Activated CD4-positive, alpha-beta T cell treated with anti-CD3 and anti-CD28 coated beads, Interleukin-2, amount 10 ng/mL, durations not matched to agents 7 days and 5 days (primary cell): Measurements from ENCODE around the gene KRTAP10-12. TPM values are rescaled to one million over a fixed set of nuclear protein-coding genes. Genes with fewer than 3 reads are reported as not detected.

Source experiments
- CTCF ChIA-PET: fragments of 350-600 bp; sonication (Branson Sonifier 250); formaldehyde crosslinking; loops from one replicate; lab custom pipeline; 2021; ENCODE audit warnings: antibody characterized with exemption; lab: Charles Lee
- POLR2A ChIA-PET: fragments of 350-600 bp; sonication (Branson Sonifier 250); formaldehyde crosslinking; loops from one replicate; lab custom pipeline; 2021; ENCODE audit warnings: antibody characterized with exemption; lab: Charles Lee
- DNase-seq: peaks from one replicate; pipeline ENCODE4 v3.0.0-alpha.2; 2020
- H3K27ac Mint-ChIP-seq: one replicate; pipeline ENCODE4 v1.8.0; 2021; ENCODE audit warnings: mild to moderate bottlenecking, moderate library complexity, mixed read lengths
- H3K27me3 Mint-ChIP-seq: one replicate; pipeline ENCODE4 v1.8.0; 2021; ENCODE audit warnings: mixed read lengths
- H3K36me3 Mint-ChIP-seq: one replicate; pipeline ENCODE4 v1.8.0; 2021; ENCODE audit warnings: low read depth, mixed read lengths
- H3K4me1 Mint-ChIP-seq: one replicate; pipeline ENCODE4 v1.8.0; 2021; ENCODE audit warnings: mixed read lengths
- H3K4me3 Mint-ChIP-seq: one replicate; pipeline ENCODE4 v1.8.0; 2021; ENCODE audit warnings: mild to moderate bottlenecking, moderate library complexity, mixed read lengths
- H3K9me3 Mint-ChIP-seq: one replicate; pipeline ENCODE4 v1.8.0; 2021; ENCODE audit warnings: mixed read lengths
- total RNA-seq, 2 experiments: library from RNA; stranded (reverse); gene quantifications; one replicate each; pipeline ENCODE4 v1.2.3, GENCODE V29; 2021

KRTAP10-12 gene
- total RNA-seq, 2 experiments from 2014 or later, result not detected

DNA sequence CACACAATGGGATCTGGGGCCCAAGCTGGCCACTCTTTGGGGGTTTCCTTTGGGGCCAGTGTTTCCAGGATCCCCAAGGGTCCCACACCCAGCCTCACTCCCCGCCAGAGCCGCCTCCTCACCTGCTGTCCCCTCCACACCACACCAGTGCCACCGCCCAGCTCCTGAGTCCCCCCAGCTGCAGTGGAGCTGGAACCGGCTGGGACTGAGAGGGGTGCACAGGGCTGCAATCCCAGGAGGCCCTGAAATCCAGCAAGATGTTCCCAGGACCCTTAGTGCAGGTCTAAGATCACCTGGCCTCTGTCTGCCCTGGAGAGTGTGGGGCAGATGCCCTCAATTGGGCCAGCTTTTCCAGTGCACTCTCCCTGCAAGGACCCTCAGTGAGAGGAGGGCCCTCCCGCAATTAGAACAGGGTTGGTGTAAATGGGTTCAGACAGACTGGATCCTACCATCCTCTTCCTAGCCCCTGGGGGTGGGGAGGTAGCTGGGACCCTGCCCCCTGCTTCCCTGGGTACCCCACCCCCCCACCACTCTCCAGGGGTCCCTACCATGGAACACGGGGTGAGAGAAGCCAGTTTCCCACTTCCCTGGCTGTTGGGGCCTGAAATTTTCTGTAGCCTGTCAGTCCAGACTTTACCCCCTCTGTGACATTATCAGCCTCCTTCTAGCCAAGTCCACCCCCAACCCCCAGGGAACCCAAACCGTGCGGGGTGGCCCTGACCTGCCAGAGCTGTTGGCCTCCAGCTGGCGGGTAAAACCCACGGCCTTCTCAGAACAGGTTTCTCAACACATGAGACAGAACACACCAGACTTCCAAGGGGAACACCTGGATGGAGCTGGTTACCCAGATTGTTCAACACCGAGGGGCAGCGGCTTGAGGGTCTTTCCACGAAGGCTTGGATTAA, 7.0 kb downstream of the KRTAP10-12 start:
- no peak for DNase-seq
- ChIA-PET POLR2A (no interaction called here), CTCF (interaction anchor here (0.7 kb wide), 1 partner anchor 766 kb away, joined by 3 read pairs; no protein-coding TSS in a partner anchor)
- H3K9me3 Mint-ChIP-seq, result peaks cover 12% of the 10 kb centered on the region
- no peak overlapping the region for H3K4me3 Mint-ChIP-seq
- H3K36me3 Mint-ChIP-seq, result peaks cover 15% of the 10 kb centered on the region
- no peaks in the 10 kb centered on the region for H3K4me1 Mint-ChIP-seq
- H3K27me3 Mint-ChIP-seq, result peaks cover 74% of the 10 kb centered on the region
- H3K27ac Mint-ChIP-seq, result no peak overlapping the region

DNA sequence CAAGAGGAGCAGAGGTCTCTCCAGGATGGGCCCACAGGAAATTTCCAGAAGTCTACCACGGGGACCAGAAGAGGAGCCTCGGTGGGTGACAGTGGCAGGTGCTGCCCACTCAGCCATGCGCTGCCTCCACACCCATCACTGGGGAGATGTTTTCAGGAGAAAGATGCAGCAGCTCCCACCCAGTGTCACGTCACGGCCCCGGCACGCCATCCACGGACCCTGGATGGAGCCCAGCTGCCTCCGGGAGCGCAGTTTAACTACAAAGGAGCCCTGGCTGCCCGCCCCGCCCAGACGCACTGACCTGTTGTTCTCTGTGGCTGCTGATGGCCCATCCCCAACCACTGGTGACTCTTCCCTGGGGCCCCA, 7.6 kb downstream of the KRTAP10-12 start:
- Mint-ChIP-seq H3K27me3 (peaks cover 77% of the 10 kb centered on the region), H3K27ac (no peak overlapping the region), H3K9me3 (peaks cover 12% of the 10 kb centered on the region), H3K4me3 (no peak overlapping the region), H3K4me1 (peaks cover 3% of the 10 kb centered on the region), H3K36me3 (peaks cover 15% of the 10 kb centered on the region)
- ChIA-PET CTCF (interaction anchor here (0.7 kb wide), 1 partner anchor 767 kb away, joined by 3 read pairs; no protein-coding TSS in a partner anchor), POLR2A (no interaction called here)
- DNase-seq, result no peak

DNA sequence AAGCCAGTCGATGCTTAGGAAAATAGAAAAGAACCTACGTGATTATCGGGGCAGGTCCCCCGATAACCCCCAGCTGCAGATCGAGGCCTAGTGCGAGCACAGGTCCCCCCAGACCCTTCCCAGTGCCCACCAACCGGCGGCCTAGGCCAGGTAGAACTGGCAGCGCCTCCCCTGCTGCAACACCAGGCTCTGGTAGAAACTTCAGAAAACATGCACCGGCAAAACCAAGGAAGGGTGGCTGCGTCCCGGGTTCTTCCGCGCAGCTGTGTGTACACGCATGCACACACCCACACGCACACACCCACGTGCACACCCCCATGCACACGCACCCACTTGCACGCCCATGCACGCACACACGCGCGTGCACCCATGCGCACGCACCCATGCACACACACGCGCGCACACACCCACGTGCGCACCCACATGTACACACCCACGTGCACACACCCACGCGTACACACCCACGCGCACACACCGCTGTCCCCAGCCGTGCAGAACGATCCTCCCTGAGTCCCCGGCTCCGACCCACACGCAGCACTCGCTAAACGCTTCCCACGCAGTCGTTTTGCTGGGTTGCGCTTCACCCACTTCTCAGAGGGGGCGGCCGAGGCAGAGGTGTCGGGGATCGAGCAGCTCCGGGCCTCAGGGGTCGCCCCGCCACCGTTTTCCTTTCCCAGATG, 9.2 kb downstream of the KRTAP10-12 start:
- peaks cover 6% of the 10 kb centered on the region for H3K4me1 Mint-ChIP-seq
- H3K9me3 Mint-ChIP-seq, result peaks cover 12% of the 10 kb centered on the region
- CTCF ChIA-PET, result no interaction called here
- POLR2A ChIA-PET, result no interaction called here
- peak overlapping the region; percentile 41 for H3K27ac Mint-ChIP-seq
- H3K36me3 Mint-ChIP-seq, result peaks cover 15% of the 10 kb centered on the region
- H3K4me3 Mint-ChIP-seq, result no peak overlapping the region
- peaks cover 83% of the 10 kb centered on the region for H3K27me3 Mint-ChIP-seq
- no peak for DNase-seq

DNA sequence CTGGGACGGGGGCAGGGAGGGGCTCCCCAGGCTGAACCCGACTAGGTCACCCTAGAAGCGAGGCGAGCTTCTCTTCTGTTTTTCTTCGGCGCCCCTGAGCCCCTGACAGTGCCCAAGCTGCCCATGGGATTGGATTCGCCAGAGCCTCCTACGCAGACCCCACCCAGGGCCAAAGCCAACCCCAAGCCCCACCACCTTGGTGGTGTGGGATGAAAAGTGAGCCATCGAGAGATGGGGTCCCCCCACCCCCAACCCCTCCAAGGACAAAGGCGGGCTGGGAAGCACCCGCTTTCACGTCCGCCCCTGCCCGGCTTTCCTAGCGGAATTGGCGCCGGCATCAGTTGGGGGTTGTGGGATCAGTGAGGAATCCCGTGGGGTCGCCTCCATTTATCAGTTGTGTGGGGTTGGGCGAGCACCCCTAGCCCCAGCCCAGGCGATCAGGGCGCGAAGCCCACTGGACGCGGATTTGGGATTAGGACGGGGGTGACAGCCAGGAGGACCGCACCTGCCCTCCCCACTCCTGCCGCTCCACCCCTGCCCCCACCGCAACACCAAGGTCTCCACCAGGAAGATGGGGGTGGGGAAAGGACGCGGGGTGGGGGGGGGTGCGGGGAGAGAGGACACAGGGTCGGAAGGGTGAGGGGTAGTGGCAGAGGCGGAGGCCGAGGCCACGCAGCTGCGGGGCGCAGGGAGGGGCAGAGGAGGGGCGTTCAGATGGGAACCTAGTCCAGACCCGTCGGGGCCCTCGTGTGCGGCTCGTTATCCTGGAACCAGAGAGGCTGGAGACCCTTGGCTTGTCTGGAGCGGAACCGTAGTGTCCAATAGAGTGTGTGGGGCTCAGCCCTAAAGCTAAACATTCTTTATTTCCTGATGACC, 10.0 kb downstream of the KRTAP10-12 start:
- ChIA-PET POLR2A (no interaction called here), CTCF (no interaction called here)
- H3K4me1 Mint-ChIP-seq, result peaks cover 9% of the 10 kb centered on the region
- H3K36me3 Mint-ChIP-seq, result peaks cover 15% of the 10 kb centered on the region
- peak overlapping the region; percentile 41 for H3K27ac Mint-ChIP-seq
- DNase-seq, result no peak
- H3K27me3 Mint-ChIP-seq, result peaks cover 84% of the 10 kb centered on the region
- H3K4me3 Mint-ChIP-seq, result no peak overlapping the region
- peaks cover 12% of the 10 kb centered on the region for H3K9me3 Mint-ChIP-seq

DNA sequence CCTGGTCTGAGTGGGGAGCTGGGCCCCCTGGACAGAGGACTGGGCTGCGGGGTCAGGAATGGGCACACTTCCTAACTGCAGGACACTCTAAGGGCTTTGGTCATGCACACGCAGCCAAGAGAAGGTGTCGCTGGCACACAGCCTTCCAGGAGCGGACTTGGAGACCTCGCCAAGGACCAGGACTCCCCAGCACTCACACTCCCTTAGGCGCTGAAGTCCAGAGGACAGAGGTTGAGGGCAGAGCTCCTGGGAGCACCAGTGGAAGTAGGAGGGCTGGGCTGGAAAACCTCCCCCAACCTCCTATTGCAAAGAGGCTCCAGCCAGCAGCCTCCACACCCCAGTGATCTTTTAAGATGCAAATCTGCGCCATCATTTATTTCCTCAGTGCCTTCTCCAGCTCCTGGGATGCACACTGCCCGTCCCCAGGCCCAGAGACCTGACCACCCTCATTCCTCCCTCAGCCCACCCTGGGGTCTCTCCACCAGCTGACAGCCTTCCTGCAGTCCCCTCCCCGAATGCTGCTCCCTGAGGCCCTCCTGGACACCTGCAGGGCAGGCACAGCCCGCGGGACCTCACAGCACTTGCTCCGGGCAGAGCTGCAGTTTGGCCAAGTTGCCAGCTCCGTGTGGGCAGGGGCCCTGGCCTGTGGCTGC, 11.4 kb downstream of the KRTAP10-12 start:
- DNase-seq, result no peak
- ChIA-PET CTCF (interaction anchor here (0.8 to 1.6 kb wide), 2 partner anchors 14 to 85 kb away, joined by 3 read pairs; no protein-coding TSS in a partner anchor), POLR2A (no interaction called here)
- peaks cover 9% of the 10 kb centered on the region for H3K4me1 Mint-ChIP-seq
- no peak overlapping the region for H3K4me3 Mint-ChIP-seq
- H3K36me3 Mint-ChIP-seq, result peaks cover 15% of the 10 kb centered on the region
- peaks cover 87% of the 10 kb centered on the region for H3K27me3 Mint-ChIP-seq
- no peak overlapping the region for H3K27ac Mint-ChIP-seq
- peaks cover 12% of the 10 kb centered on the region for H3K9me3 Mint-ChIP-seq

DNA sequence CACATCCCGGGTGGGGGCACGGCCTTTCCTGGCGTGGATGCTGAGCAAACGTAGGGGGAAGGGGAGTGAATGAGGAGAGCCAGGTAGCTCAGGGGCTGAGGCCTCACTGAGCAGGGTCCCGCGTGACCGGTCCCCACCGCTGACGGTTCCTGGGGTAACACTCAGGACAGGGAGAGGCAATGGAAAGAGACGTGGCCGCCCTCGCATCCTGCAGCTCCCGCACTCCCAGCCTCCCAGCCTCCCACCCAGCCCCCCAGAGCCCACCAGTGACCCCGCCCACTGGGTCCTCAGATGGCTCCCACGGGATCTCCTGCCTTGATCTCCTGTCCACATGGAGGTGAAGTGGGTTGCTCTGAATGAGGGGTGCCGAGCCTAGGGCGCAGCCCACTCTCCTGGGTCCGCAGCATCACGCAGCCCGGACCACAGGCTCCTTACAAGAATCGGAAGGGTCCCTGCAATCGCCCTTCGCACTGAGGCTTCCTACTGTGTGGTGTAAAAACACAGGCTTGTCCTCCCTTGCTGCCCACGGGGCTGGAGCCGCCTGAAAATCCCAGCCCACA, 12.0 kb downstream of the KRTAP10-12 start:
- Mint-ChIP-seq H3K4me3 (no peak overlapping the region), H3K27me3 (peaks cover 89% of the 10 kb centered on the region), H3K27ac (peak overlapping the region; percentile 41), H3K9me3 (peaks cover 12% of the 10 kb centered on the region), H3K36me3 (peaks cover 15% of the 10 kb centered on the region), H3K4me1 (peaks cover 9% of the 10 kb centered on the region)
- CTCF ChIA-PET, result interaction anchor here (0.7 to 1.6 kb wide), 2 partner anchors 84 to 90 kb away, joined by 3 read pairs; no protein-coding TSS in a partner anchor
- DNase-seq, result no peak
- POLR2A ChIA-PET, result no interaction called here

DNA sequence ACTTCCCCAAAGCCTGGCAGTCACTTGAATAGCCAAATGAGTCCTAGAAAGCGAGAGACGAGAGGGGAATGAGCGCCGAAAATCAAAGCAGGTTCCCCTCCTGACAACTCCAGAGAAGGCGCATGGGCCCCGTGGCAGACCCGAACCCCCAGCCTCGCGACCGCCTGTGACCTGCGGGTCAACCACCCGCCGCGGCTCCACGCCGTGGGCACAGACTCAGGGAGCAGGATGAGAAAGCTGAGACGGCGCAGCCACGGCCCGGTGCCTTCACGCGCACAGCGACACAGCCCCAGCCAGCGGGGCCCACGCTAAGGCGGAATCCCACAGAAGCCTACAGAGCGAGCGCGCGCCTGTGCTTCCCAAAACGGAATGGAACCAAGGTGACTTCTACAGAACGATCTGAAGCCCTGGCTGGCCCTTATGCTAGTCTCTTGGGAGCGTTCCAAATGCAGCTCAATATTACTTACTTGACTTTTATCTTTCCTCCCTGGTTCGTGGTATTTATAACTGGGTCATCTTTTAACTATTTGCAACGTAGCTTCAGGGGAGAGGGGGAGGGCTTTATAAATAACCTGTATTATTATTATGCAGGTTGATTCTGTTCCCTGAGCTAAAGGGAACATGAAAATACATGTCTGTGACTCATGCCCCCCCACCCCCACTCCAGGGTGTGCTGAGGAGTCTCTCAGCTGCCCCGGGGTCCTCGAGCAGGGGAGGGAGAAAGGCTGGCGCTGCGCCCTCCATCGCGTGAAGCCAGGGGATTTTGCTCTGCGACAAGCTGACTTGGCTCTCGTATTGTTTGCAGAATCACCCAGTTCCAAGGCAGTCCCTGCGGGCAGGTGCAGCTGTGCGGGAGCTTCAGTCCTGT, 12.7 kb downstream of the KRTAP10-12 start:
- peak overlapping the region; percentile 41 for H3K27ac Mint-ChIP-seq
- ChIA-PET POLR2A (no interaction called here), CTCF (interaction anchor here (0.7 to 1.6 kb wide), 3 partner anchors 10 to 89 kb away, joined by 3 read pairs; no protein-coding TSS in a partner anchor)
- no peak overlapping the region for H3K4me3 Mint-ChIP-seq
- peaks cover 89% of the 10 kb centered on the region for H3K27me3 Mint-ChIP-seq
- peaks cover 15% of the 10 kb centered on the region for H3K36me3 Mint-ChIP-seq
- DNase-seq, result no peak
- peaks cover 12% of the 10 kb centered on the region for H3K9me3 Mint-ChIP-seq
- H3K4me1 Mint-ChIP-seq, result peaks cover 9% of the 10 kb centered on the region

DNA sequence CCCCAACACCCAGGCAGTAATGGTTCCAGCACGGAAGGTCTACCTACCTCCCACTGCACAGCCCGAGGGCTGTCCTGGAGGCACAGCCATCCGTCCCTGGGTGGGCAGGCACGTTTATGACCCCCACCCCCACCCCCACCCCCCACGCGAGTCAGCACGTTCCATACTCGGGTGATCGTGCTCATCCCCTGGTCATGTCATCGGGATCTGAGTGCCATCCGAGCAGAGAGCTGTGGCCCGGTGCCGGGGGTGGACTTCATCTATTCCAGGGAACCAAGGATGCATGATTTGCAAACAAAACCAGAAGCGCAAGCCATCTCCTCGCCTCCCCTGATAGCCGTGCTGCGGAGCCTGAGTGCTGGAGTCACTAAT, 13.3 kb downstream of the KRTAP10-12 start:
- Mint-ChIP-seq H3K4me1 (peaks cover 15% of the 10 kb centered on the region), H3K27me3 (peaks cover 88% of the 10 kb centered on the region), H3K36me3 (peaks cover 9% of the 10 kb centered on the region), H3K27ac (no peak overlapping the region), H3K9me3 (peaks cover 7% of the 10 kb centered on the region), H3K4me3 (no peak overlapping the region)
- POLR2A ChIA-PET, result no interaction called here
- DNase-seq, result no peak
- CTCF ChIA-PET, result interaction anchor here (1.0 to 1.2 kb wide), 3 partner anchors 9 to 13 kb away, joined by 3 read pairs; no protein-coding TSS in a partner anchor

DNA sequence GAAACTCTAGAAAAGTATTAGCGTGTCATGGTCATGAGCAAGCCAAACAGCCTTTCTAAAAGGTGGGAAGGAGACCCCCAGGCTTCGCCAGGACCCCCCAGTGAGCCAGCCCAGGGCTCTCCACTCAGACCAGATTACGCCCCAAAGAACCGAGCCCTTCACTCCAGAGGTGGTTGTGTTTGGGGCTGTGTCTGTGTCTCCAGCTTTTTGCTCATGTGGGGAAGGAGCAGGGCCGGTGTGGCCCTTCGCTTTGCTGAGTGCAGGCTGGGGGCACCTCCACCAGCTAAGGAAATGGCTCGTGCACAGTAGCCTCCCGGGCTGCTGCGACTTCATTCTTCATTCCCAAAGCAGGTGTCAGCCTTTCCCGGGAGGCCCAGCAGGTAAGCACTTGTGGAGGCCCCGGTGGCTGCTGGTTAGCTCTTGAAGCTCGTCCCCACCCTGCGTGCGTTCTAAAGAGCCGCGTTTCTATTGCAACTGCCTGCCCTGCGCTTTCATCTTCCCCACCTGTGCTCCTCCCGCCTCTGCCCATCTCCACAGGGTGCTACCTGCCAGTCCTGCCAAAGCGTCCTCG, 13.9 kb downstream of the KRTAP10-12 start:
- peaks cover 4% of the 10 kb centered on the region for H3K9me3 Mint-ChIP-seq
- POLR2A ChIA-PET, result no interaction called here

DNA sequence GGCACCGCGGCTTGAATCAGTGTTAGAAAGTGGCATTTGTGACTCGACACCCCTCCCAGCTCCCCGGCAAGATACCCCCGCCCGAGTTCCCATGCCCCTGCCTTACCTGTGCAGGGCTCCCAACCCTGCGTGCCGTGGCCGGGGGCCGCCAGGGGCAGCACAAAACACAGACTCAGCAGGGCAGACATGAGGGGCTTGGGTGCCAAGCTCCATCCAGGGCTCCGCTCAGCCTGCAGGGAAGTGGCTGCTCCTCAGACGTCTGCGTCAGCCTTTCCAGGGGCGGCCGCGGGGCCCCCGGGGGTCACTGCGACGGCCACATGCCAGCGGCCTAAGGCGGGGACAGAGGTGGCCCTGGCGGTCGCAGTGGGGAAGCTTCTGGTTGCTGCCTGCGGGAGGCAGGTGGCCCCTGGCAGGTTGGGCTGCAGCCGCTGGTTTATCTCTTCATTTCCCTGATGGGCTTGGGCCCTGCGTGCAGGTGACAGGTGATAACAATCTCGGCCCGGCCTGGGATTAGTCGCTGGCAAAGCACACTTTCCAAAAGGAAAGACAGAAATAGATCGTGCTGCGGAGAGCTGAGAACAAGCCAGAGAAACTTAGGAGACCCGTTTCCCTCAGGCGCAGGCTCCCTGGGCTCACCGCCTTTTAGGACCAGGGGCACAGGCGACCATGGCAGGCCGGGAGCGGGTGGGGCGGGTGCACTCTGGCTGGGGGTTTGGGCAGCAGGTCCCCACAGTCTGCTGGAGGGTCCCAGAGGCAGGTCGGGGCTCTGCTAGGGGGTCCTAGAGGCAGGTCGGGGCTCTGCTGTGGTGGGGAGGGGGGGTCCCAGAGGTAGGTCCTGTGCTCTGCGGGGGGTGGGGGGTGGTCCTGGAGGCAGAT, 14.6 kb downstream of the KRTAP10-12 start, which contains the start of gene TSPEAR:
Gene TSPEAR (minus strand): TSS at position 246 of the 876 bp plus-strand sequence. CDS start 58 bp downstream, at position 188.
- H3K27me3 Mint-ChIP-seq, result peaks cover 83% of the 10 kb centered on the region
- CTCF ChIA-PET, result interaction anchor here (1.0 to 1.2 kb wide), 2 partner anchors 10 to 11 kb away, joined by 3 read pairs; no protein-coding TSS in a partner anchor
- peaks cover 3% of the 10 kb centered on the region for H3K9me3 Mint-ChIP-seq
- no peak within 1 kb of the TSS for H3K27ac Mint-ChIP-seq
- no peak for DNase-seq
- peaks cover 16% of the 10 kb centered on the region for H3K4me1 Mint-ChIP-seq
- H3K36me3 Mint-ChIP-seq, result no peaks in the 10 kb centered on the region
- POLR2A ChIA-PET, result no interaction called here
- H3K4me3 Mint-ChIP-seq, result no peak within 1 kb of the TSS

More for the DNA sequence above, 13.9 kb downstream of the KRTAP10-12 start:
- H3K27ac Mint-ChIP-seq, result no peak overlapping the region
- CTCF ChIA-PET, result interaction anchor here (1.0 to 1.2 kb wide), 2 partner anchors 9 to 12 kb away, joined by 3 read pairs; no protein-coding TSS in a partner anchor
- peaks cover 89% of the 10 kb centered on the region for H3K27me3 Mint-ChIP-seq
- no peak overlapping the region for H3K4me3 Mint-ChIP-seq
- peaks cover 16% of the 10 kb centered on the region for H3K4me1 Mint-ChIP-seq
- peaks cover 6% of the 10 kb centered on the region for H3K36me3 Mint-ChIP-seq
- no peak for DNase-seq
